ENCODE results near the gene MAEA. TPM values are rescaled to one million over a fixed set of nuclear protein-coding genes. Genes with fewer than 3 reads are reported as not detected.

MAEA gene
- total and polyA plus RNA-seq, 2 of the 8 experiments (the other 6 are each of a cell fraction or from before 2014, with no cell fraction given): 75.8 to 133 TPM

DNA sequence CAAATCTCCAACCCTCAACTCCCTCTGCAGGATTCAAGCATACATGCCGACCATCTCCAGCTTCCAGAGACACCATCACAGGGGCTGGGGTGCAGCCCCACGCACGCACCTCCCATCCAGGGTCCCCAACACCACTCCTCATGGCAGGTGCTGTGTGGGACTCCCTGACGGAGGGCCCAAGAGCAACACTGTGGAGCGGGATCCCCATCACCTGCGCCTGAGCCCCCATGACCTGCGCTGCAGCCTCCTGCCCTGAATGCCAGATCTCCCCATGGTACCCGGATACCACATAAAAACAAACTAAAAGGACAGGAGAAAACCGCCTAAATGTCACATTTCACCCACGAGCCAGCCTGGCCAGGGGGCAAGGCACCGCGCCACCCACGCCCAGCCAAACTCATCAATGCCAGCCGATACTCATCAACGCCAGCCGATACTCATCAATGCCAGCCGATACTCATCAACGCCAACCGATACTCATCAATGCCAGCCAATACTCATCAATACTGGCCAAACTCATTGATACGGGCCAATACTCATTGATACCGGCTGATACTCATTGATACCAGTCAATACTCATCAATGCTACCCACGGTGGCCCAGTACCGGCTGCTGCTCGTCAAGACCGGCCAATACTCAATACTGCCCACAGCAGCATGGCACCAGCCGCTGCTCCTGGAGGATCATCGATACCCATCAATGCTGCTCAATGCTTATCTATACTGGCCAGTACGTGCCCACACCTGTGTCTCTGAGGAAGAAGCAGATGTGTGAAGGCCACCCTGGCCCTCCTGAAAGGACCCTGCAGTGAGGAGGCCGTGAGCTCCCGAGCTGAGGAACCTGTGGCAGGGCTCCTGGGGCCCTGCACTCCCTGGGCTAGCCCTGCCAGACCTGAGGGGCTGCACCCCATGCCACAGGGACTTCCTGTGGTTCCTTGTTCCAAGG lies 46.9 kb upstream of the MAEA start (continued):
- no peak for TF ChIP-seq CHD2 (IDR thresholded peaks at IDR 0.05; ENCODE audit: low read length)
- no peak for TF ChIP-seq SIX5 (IDR thresholded peaks at IDR 0.05; ENCODE audit: low read depth, low read length)
- TF ChIP-seq SUZ12 (IDR thresholded peaks at IDR 0.05; ENCODE audit: low read length): no peak
- no peak for TF ChIP-seq ZNF274 (IDR thresholded peaks at IDR 0.05; ENCODE audit: borderline replicate concordance, extremely low read depth, low read length)
- TF ChIP-seq YY1 (IDR thresholded peaks at IDR 0.05; ENCODE audit: low read depth, low read length): no peak
- TF ChIP-seq RAD21 (IDR thresholded peaks at IDR 0.05 in 1 of 2, conservative IDR thresholded peaks at IDR 0.05 in 1 of 2; ENCODE audit: low read depth in 2 of 2, low read length in 2 of 2): no peak
- no peak for TF ChIP-seq KDM4A (IDR thresholded peaks at IDR 0.05; ENCODE audit: low read depth, low read length, severe bottlenecking)
- no peak for TF ChIP-seq TCF12 (IDR thresholded peaks at IDR 0.05; ENCODE audit: low read depth, low read length)
- TF ChIP-seq CREB1 (IDR thresholded peaks at IDR 0.05): no peak
- no peak for TF ChIP-seq EZH2 (IDR thresholded peaks at IDR 0.05; ENCODE audit: low read depth, low read length, severe bottlenecking)
- TF ChIP-seq POLR2AphosphoS5 (IDR thresholded peaks at IDR 0.05; ENCODE audit: low read depth, low read length): no peak
- no peak for TF ChIP-seq ASH2L (IDR thresholded peaks at IDR 0.05; ENCODE audit: low read length)

Measured in H1 (cell line).